ENCODE measurements around the gene MSH4. TPM values are rescaled to one million over a fixed set of nuclear protein-coding genes. Genes with fewer than 3 reads are reported as not detected.

The MSH4 gene
- total RNA-seq, 2 donors from 2014 or later, result 0.13 to 0.46 TPM

- Mint-ChIP-seq H3K27me3 (ENCODE audit: insufficient read depth) (no peaks in the 10 kb centered on the region), H3K4me3 (no peak overlapping the region), H3K9me3 (no peaks in the 10 kb centered on the region), H3K27ac (no peak overlapping the region), H3K36me3 (ENCODE audit: low read depth) (peaks cover 82% of the 10 kb centered on the region), H3K4me1 (peaks cover 34% of the 10 kb centered on the region)
- Histone ChIP-seq H3K27me3 (ENCODE audit: control insufficient read depth, insufficient read depth, low read length, poor library complexity, severe bottlenecking) (no peaks in the 10 kb centered on the region), H3K9ac (ENCODE audit: extremely low read depth, low read length, poor library complexity, severe bottlenecking) (no peak overlapping the region), H3K27ac (ENCODE audit: low read depth, low read length) (no peak overlapping the region), H3K4me1 (ENCODE audit: control insufficient read depth, insufficient read depth, low read length) (peaks cover 4% of the 10 kb centered on the region), H3K4me3 (ENCODE audit: low read length) (no peak overlapping the region), H3K36me3 (ENCODE audit: control insufficient read depth, insufficient read depth, low read length) (peaks cover 95% of the 10 kb centered on the region), H3K9me3 (ENCODE audit: control insufficient read depth, low read length) (no peaks in the 10 kb centered on the region)
- WGBS, 2 experiments (ENCODE audit: insufficient coverage in 1 of 2, insufficient read length in 1 of 2), result 97 to 100% methylated on average over 2 to 3 of the region's 3 CpGs
- DNase-seq, result no peak
- TF ChIP-seq CTCF (conservative IDR thresholded peaks at IDR 0.05), result no peak
Observed at GRCh38 chr1:75792091-75792490, 4.6 kb upstream of the MSH4 start.

DNA sequence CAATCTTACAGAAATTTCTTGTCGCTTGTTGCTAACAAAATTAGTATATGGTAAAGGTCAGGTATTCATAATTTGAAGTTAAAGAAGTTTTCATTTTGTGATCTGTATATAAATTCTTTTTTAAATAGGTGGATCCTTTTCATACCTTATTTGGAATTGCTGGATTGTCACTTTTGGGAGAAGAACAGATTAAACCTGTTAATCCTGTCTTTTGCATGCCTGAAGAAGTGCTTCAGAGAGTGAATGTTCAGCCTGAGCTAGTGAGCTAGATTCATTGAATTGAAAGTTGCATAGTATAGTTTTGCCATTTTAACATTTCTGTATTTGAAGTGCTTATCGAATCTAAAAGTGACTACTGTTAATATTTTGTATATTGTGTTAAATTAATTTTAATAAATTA is 2.3 kb upstream of the MSH4 start:
- no peak for TF ChIP-seq CTCF (conservative IDR thresholded peaks at IDR 0.05)
- H3K36me3 Mint-ChIP-seq (ENCODE audit: low read depth), result peaks cover 76% of the 10 kb centered on the region
- peaks cover 4% of the 10 kb centered on the region for H3K4me1 ChIP-seq (ENCODE audit: control insufficient read depth, insufficient read depth, low read length)

DNA sequence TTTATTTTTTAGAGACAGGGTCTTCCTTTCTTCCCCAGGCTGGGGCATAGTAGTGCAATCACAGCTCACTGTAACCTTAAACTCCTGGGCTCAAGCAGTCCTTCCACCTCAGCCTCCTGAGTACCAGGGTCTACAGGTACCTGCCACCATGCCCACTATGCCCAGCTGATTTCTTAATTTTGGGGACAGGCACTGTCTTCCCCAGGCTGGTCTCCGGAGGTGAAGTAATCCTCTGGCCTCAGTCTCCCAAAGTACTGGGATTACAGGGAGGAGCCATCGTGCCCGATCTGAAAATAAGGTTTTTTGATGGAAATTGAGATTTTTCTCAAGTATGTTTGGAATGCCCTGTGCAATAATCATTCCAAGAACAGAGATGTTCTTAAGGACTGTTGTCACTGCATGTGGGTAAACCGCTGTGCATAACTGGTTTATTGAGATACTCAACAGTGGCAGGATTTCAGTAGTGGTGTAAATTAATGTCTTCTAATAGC is 934 bp upstream of the MSH4 start:
- Mint-ChIP-seq H3K27me3 (ENCODE audit: insufficient read depth) (no peaks in the 10 kb centered on the region), H3K27ac (no peak overlapping the region), H3K4me3 (no peak overlapping the region), H3K9me3 (no peaks in the 10 kb centered on the region), H3K36me3 (ENCODE audit: low read depth) (peaks cover 64% of the 10 kb centered on the region), H3K4me1 (peaks cover 8% of the 10 kb centered on the region)
- no peak for TF ChIP-seq CTCF (conservative IDR thresholded peaks at IDR 0.05)
- H3K9ac ChIP-seq (ENCODE audit: extremely low read depth, low read length, poor library complexity, severe bottlenecking), result no peak overlapping the region
- peaks cover 2% of the 10 kb centered on the region for H3K4me1 ChIP-seq (ENCODE audit: control insufficient read depth, insufficient read depth, low read length)
- peak; percentile 47 for DNase-seq
- 94 to 95% methylated on average over 3 to 4 of the region's 4 CpGs for WGBS, 2 experiments (ENCODE audit: insufficient coverage in 1 of 2, insufficient read length in 1 of 2)
- H3K27ac ChIP-seq (ENCODE audit: low read depth, low read length), result no peak overlapping the region
- no peaks in the 10 kb centered on the region for H3K9me3 ChIP-seq (ENCODE audit: control insufficient read depth, low read length)
- no peak overlapping the region for H3K4me3 ChIP-seq (ENCODE audit: low read length)
- no peaks in the 10 kb centered on the region for H3K27me3 ChIP-seq (ENCODE audit: control insufficient read depth, insufficient read depth, low read length, poor library complexity, severe bottlenecking)
- peaks cover 72% of the 10 kb centered on the region for H3K36me3 ChIP-seq (ENCODE audit: control insufficient read depth, insufficient read depth, low read length)

More for the DNA sequence above, 2.3 kb upstream of the MSH4 start:
- no peaks in the 10 kb centered on the region for H3K9me3 ChIP-seq (ENCODE audit: control insufficient read depth, low read length)
- H3K27me3 Mint-ChIP-seq (ENCODE audit: insufficient read depth), result no peaks in the 10 kb centered on the region
- H3K4me1 Mint-ChIP-seq, result peaks cover 18% of the 10 kb centered on the region
- H3K9me3 Mint-ChIP-seq, result no peaks in the 10 kb centered on the region
- no peak overlapping the region for H3K4me3 ChIP-seq (ENCODE audit: low read length)
- WGBS, 2 experiments (ENCODE audit: insufficient coverage in 1 of 2, insufficient read length in 1 of 2), result 95% methylated on average over 1 of the region's 2 CpGs; no CpG with 5 or more reads in 1 of the 2 experiments
- no peak for DNase-seq
- H3K27me3 ChIP-seq (ENCODE audit: control insufficient read depth, insufficient read depth, low read length, poor library complexity, severe bottlenecking), result no peaks in the 10 kb centered on the region
- peaks cover 86% of the 10 kb centered on the region for H3K36me3 ChIP-seq (ENCODE audit: control insufficient read depth, insufficient read depth, low read length)
- H3K27ac ChIP-seq (ENCODE audit: low read depth, low read length), result no peak overlapping the region
- no peak overlapping the region for H3K27ac Mint-ChIP-seq
- no peak overlapping the region for H3K9ac ChIP-seq (ENCODE audit: extremely low read depth, low read length, poor library complexity, severe bottlenecking)
- H3K4me3 Mint-ChIP-seq, result no peak overlapping the region
